ENCODE measurements around the gene ORAI3.

Gene ORAI3

GRCh38 chr16:30948667-30949649 is at the start of gene ORAI3:
Gene ORAI3, plus strand, starts transcription at chr16:30949068. Its CDS starts 222 bp downstream, at chr16:30949290.
- DNase-seq (ENCODE audit: low spot score): peak; percentile 41

DNA sequence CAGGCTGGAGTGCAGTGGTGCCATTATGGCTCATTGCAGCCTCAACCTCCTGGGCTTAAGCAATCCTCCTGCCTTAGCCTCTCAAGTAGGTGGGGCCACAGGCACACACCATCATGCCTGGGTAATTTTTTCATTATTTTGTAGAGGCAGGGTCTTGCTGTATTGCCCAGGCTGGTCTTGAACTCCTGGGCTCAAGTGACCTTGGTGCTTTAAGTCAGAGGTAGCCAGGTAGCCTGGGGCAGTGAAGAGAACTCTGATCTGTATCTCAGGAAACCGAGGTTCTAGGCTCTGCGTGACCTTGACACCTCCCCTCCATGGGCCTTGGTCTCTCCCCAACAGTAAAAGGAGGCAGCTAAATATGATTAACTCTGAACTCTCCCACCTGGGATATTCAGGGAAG is 49.1 kb upstream of the ORAI3 start:
- no peak for DNase-seq (ENCODE audit: low spot score)

GRCh38 chr16:30900588-30900987 is 48.3 kb upstream of the ORAI3 start:
- DNase-seq (ENCODE audit: low spot score): no peak

GRCh38 chr16:30901201-30902028 is 47.5 kb upstream of the ORAI3 start:
- no peak for DNase-seq (ENCODE audit: low spot score)

DNA sequence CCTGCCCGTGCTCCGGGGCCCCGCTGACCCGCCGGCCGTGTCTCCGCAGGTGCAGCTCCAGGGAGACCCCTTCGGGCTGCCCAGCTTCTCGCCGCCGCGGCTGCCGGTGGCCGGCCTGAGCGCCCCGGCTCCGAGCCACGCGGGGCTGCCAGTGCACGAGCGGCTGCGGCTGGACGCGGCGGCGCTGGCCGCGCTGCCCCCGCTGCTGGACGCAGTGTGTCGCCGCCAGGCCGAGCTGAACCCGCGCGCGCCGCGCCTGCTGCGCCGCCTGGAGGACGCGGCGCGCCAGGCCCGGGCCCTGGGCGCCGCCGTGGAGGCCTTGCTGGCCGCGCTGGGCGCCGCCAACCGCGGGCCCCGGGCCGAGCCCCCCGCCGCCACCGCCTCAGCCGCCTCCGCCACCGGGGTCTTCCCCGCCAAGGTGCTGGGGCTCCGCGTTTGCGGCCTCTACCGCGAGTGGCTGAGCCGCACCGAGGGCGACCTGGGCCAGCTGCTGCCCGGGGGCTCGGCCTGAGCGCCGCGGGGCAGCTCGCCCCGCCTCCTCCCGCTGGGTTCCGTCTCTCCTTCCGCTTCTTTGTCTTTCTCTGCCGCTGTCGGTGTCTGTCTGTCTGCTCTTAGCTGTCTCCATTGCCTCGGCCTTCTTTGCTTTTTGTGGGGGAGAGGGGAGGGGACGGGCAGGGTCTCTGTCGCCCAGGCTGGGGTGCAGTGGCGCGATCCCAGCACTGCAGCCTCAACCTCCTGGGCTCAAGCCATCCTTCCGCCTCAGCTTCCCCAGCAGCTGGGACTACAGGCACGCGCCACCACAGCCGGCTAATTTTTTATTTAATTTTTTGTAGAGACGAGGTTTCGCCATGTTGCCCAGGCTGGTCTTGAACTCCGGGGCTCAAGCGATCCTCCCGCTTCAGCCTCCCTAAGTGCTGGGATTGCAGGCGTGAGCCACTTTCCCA is 46.6 kb upstream of the ORAI3 start:
- DNase-seq (ENCODE audit: low spot score): peak; percentile 57

GRCh38 chr16:30903002-30903401 is 45.9 kb upstream of the ORAI3 start:
- DNase-seq (ENCODE audit: low spot score): no peak

- no peak for DNase-seq (ENCODE audit: low spot score)
Observed at GRCh38 chr16:30903596-30903995, 45.3 kb upstream of the ORAI3 start.

GRCh38 chr16:30904114-30904780 is 44.6 kb upstream of the ORAI3 start:
- DNase-seq (ENCODE audit: low spot score): no peak

- no peak for DNase-seq (ENCODE audit: low spot score)
Observed at GRCh38 chr16:30907064-30907463, 41.8 kb upstream of the ORAI3 start.

DNA sequence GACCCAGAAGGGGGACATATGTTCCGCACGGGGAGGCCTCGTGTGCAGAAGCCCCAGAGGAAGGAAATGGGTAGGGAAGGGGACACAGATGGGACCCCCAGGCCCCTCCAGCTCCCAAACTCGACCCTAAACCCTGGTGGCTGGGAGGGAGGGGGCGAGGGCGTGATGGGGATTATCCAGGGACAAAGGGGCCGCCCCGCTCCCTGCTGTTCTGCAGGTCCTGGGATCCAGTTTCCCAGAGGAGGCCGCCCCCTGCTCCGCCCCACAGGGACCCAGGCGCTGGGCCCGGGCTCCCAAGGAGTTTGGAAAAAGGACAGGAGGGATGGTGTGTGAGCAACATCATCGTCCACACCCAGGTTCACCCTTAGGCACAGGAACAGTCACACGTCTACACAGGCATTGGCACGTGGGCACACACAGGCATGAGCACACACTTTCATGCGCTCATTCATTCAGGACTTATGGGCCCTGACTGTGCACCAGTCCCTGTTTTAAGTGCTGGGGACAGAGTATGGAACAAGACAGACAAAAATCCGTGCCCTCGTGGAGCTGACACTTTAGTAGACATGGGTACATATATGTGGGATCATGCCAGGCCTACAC is 38.3 kb upstream of the ORAI3 start:
- DNase-seq (ENCODE audit: low spot score): no peak

GRCh38 chr16:30912794-30913412 is 36.0 kb upstream of the ORAI3 start:
- no peak for DNase-seq (ENCODE audit: low spot score)

DNA sequence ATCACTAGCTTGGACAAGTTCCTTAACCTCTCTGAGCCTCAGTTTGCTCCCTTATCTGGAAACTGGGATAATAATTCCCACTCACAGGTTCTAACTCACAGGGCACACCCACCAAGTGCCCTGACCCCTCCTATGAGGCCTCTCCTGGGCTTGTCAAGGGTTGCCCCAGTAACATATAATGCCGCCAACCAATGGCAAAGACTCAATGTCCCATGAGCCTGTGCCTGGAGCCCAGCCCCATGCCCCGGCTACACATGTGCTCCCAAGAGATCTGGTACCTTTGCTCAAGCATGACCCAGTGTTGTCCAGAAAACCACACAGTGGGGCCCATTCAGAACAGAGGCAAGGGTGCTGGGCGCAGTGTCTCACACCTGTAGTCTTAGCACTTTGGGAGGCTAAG is 34.0 kb upstream of the ORAI3 start:
- DNase-seq (ENCODE audit: low spot score): no peak

- no peak for DNase-seq (ENCODE audit: low spot score)
Observed at GRCh38 chr16:30918614-30919013, 30.3 kb upstream of the ORAI3 start.

DNA sequence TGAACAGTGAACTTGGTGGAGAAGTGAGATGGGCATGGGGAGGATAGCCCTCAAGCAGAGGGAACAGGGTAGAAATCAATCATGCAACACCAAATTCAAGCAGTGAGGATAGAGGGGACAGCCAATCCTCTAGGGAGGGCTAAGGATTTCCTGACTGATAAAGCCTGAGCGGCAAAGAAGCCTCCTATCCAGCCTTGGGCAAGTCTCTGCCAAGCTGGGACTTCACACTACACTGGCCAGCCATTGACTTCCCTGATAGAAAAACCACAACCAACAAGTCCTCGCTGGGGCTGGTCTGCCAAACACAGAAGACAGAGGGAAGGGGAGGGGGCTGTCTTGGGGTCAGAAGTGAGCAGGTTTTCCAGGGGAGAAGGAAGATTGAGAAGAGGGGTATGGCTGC is 28.0 kb upstream of the ORAI3 start:
- no peak for DNase-seq (ENCODE audit: low spot score)

GRCh38 chr16:30921459-30921747 is 27.5 kb upstream of the ORAI3 start:
- no peak for DNase-seq (ENCODE audit: low spot score)

DNA sequence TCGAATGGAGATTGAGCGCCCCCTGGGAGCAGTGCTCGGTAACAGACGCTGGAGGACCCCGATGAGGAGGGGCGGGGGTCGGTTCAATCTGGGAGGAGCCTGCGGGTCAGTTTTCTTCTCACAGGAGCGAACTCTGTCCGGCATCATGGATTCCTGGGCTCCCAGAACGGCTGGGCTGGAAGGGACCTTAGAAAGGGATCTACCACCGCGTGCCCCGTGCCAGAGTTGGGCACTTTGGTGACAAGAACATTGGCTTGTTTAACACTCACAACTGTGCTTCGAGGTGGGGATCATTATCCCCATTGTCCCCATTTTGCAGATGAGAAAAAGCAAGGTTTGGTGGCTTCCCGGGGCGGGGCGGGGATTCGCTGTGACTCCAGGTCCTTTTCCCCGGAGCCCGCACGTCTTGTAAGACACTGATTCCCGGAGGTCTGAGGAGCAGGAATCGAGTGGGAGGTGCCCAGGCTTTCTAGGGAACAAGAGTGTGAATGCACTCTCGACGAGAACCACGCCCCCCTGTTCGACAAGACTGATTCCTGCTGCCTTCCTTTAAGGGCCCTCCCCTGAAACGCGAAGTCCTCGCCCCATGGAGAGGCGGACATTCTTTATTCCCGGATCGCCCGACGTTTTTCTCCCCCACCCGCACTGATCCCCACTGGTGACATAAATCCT is 27.0 kb upstream of the ORAI3 start:
- DNase-seq (ENCODE audit: low spot score): peak; percentile 88

DNA sequence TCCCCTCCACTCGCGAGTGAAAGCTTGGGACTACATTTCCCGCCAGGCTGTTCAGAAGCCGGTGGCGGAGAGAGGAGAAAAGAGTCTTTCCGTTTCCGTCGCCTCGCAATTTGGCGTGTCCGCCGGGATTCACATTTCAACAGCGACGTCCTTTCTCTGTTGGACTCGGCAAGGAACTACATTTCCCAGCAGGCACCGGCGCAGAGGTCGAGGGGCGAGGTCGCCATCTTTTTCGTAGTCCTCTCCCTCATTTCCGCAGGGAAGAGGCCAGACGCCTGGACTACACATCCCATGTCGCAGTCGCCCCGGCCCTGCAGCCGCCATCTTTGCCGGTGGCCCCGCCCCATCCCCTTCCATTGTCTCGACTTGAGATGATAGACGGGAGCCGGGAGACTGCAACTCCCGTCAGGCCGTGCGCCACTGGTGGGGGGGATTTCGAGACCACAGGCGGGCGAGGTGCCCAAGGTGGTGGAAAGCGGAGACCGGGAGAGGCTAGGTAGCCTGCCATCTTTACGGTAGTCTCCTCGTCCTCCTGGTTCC is 26.4 kb upstream of the ORAI3 start:
- peak; percentile 99 for DNase-seq (ENCODE audit: low spot score)

DNA sequence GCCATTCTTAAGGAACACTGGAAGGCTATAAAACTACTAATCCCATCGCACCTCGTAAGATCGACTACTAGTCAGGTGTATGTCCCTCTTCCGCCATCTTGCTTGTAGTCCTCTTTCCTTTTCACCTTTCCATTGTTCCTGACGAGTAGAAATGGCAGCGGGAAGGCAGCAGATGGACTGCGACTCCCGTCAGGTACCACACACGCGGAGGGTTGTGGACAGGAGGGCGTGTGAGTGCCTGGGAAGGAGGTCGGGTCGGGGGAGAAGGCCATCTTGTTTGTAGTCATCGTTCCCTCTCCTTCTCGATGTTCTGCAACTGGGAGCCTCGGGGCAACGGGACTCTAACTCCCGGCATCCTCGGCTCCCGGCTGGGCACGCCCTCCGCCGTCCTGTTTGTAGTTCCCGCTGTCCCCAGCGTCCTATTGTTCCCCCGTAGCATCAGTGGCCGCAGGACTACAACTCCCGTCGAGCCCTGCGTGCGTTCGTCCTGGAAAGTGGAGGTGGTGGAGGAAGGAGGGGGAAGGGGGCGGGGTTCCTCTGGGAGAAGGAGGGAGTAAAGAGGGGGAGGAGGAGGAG is 25.8 kb upstream of the ORAI3 start:
- DNase-seq (ENCODE audit: low spot score): peak; percentile 97

DNA sequence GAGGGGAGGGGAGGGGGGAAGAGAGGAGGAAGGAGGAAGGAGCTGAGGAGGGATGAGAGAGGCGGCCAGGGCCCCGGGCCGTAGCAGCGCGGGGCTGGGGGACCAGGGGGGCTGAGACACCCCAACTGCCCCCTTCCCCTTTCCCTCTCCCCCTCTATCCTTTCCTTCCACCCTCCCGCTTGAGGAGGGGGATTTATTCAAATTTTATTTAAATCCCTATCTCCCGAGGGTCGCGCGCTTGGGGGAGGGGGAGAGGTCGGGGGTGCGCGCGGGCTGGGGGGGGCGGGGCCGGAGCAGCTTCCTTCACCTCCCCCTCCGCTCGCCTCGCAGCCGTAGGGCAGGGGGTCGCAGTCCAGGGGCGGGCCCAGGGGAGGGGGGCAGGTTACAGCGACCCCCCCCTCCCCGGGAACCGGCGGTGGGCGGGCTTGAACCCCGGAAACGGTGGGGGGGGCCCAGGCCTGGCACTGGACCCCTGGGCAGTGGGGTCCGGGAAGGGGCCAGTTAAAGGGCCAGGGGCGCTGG is 25.3 kb upstream of the ORAI3 start, which contains the start of gene FBXL19:
TSS of gene FBXL19 (plus strand) at position 19 of the 522 bp plus-strand sequence. CDS start 2,183 bp downstream, outside the sequence.
- no peak for DNase-seq (ENCODE audit: low spot score)
